Mucosa of descending colon (tissue), 3 donors: Measurements from ENCODE around the gene NOX5. TPM values are rescaled to one million over a fixed set of nuclear protein-coding genes. Genes with fewer than 3 reads are reported as not detected.

Experiments
- ATAC-seq: fragments of 200-7000 bp; cut with Tn5 transposase; one replicate; pipeline ENCODE4 v1.9.1; 2020; ENCODE audit warnings: mild to moderate bottlenecking, moderate library complexity
- DNase-seq, 3 donors: peaks; one replicate each; pipeline ENCODE4 v3.0.0-alpha.2; 2020
- H3K36me3 ChIP-seq: fragments of 200-600 bp; one replicate; pipeline ENCODE4 v1.8.0; 2021; ENCODE audit warnings: low read depth, mild to moderate bottlenecking
- H3K4me1 ChIP-seq: fragments of 200-600 bp; one replicate; pipeline ENCODE4 v1.8.0; 2021; ENCODE audit warnings: low read depth, mild to moderate bottlenecking
- H3K4me3 ChIP-seq: fragments of 200-600 bp; one replicate; pipeline ENCODE4 v1.8.0; 2021; ENCODE audit warnings: mild to moderate bottlenecking
- H3K9me3 ChIP-seq: fragments of 200-600 bp; one replicate; pipeline ENCODE4 v1.8.0; 2021; ENCODE audit warnings: mild to moderate bottlenecking
- intact Hi-C, 2 donors: fragments of 100-400 bp; cut with DNase I in 1 of 2; cut with micrococcal nuclease in 1 of 2; formaldehyde crosslinking; loops; one replicate each; pipeline versions ENCODE4 v1.11.0 to v1.11.1; 2022; cut with DNase I, micrococcal nuclease
- total RNA-seq, 3 donors: library from RNA; stranded (reverse); fragmentation: NEBNext Ultra II Directional in 2 of 3; extraction: Animal tissue kit (Norgen Biotek cat#: 25700) in 2 of 3; gene quantifications; one replicate each; pipeline versions ENCODE4 v1.2.1 to v1.2.4, GENCODE V29; 2021 to 2023
- TF ChIP-seq, protein P1 (sequence below): fragments of 200-600 bp; IDR thresholded peaks from one replicate; pipeline ENCODE4 v1.8.0; 2022; ENCODE audit warnings: antibody characterized with exemption, mild to moderate bottlenecking
- donor health status: DM: no; HTN: no; CAD: no; lungs with moderate emphysema.
- donor health status: DM: no; HTN: no; CAD: no.
- donor health status: DM: no; HTN: yes; CAD: no.

NOX5 gene
- total RNA-seq, 3 donors from 2014 or later, result 0.13 to 0.17 TPM; not detected in 1

- DNase-seq (no peak), ATAC-seq (no peak)
- Histone ChIP-seq H3K4me3 (no peak overlapping the region), H3K9me3 (no peaks in the 10 kb centered on the region), H3K4me1 (peaks cover under 1% of the 10 kb centered on the region), H3K36me3 (no peaks in the 10 kb centered on the region)
- intact Hi-C loops, result no loop called here
- TF ChIP-seq, protein P1, sequence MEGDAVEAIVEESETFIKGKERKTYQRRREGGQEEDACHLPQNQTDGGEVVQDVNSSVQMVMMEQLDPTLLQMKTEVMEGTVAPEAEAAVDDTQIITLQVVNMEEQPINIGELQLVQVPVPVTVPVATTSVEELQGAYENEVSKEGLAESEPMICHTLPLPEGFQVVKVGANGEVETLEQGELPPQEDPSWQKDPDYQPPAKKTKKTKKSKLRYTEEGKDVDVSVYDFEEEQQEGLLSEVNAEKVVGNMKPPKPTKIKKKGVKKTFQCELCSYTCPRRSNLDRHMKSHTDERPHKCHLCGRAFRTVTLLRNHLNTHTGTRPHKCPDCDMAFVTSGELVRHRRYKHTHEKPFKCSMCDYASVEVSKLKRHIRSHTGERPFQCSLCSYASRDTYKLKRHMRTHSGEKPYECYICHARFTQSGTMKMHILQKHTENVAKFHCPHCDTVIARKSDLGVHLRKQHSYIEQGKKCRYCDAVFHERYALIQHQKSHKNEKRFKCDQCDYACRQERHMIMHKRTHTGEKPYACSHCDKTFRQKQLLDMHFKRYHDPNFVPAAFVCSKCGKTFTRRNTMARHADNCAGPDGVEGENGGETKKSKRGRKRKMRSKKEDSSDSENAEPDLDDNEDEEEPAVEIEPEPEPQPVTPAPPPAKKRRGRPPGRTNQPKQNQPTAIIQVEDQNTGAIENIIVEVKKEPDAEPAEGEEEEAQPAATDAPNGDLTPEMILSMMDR, result no peak
Observed at GRCh38 chr15:69015591-69015990, 1.1 kb downstream of the NOX5 start.

GRCh38 chr15:69016021-69016595 is 1.6 kb downstream of the NOX5 start:
- Histone ChIP-seq H3K4me3 (no peak overlapping the region), H3K4me1 (no peaks in the 10 kb centered on the region), H3K9me3 (no peaks in the 10 kb centered on the region), H3K36me3 (no peaks in the 10 kb centered on the region)
- intact Hi-C loops, result no loop called here
- no peak for ATAC-seq
- TF ChIP-seq, protein P1, result no peak
- no peak for DNase-seq

DNA sequence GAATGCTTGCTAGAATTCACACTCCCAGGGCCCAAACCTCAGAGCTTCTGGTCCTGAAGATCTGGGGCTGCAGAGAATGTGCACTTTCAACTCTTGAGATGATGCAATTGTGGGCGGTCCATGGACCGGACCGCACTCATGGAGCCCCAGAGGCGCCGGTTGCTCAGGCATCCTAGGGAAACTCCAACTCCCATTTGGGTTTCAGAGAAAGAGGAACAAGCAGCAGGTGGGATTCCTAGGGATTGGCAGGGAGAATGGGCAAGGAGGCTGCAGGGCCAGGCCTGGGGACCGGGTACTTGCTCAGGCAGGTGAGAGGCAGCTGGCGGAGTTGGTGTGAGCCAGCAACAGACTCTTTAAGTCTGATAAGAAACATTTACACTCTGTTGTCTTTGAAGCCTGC is 3.5 kb downstream of the NOX5 start:
- no peaks in the 10 kb centered on the region for H3K36me3 ChIP-seq
- no peak for DNase-seq
- H3K4me3 ChIP-seq, result no peak overlapping the region
- intact Hi-C loops, result no loop called here
- H3K4me1 ChIP-seq, result no peaks in the 10 kb centered on the region
- no peak for ATAC-seq
- TF ChIP-seq, protein P1, result no peak
- no peaks in the 10 kb centered on the region for H3K9me3 ChIP-seq

GRCh38 chr15:69018951-69019350 is 4.5 kb downstream of the NOX5 start:
- DNase-seq, result no peak
- H3K4me1 ChIP-seq, result no peaks in the 10 kb centered on the region
- H3K9me3 ChIP-seq, result no peaks in the 10 kb centered on the region
- no peaks in the 10 kb centered on the region for H3K36me3 ChIP-seq
- H3K4me3 ChIP-seq, result no peak overlapping the region
- TF ChIP-seq, protein P1, result no peak
- intact Hi-C loops, result no loop called here
- ATAC-seq, result no peak

GRCh38 chr15:69021895-69022294 is 7.4 kb downstream of the NOX5 start:
- intact Hi-C loops, result no loop called here
- no peak overlapping the region for H3K4me3 ChIP-seq
- DNase-seq, result no peak
- H3K9me3 ChIP-seq, result no peaks in the 10 kb centered on the region
- ATAC-seq, result no peak
- H3K4me1 ChIP-seq, result no peaks in the 10 kb centered on the region
- H3K36me3 ChIP-seq, result no peaks in the 10 kb centered on the region
- TF ChIP-seq, protein P1, result no peak

GRCh38 chr15:69025320-69025719 is 10.8 kb downstream of the NOX5 start:
- intact Hi-C loops, result no loop called here
- Histone ChIP-seq H3K36me3 (no peaks in the 10 kb centered on the region), H3K4me3 (no peak overlapping the region), H3K4me1 (no peaks in the 10 kb centered on the region), H3K9me3 (no peaks in the 10 kb centered on the region)
- DNase-seq (no peak), ATAC-seq (no peak)
- TF ChIP-seq, protein P1, result no peak
